ENCODE results near the gene ETS1. TPM values are rescaled to one million over a fixed set of nuclear protein-coding genes. Genes with fewer than 3 reads are reported as not detected.

ETS1 gene
- total RNA-seq, 3 donors from 2014 or later (not counting 1 experiment from before 2014, with no cell fraction given) = 532 to 684 (median 589) TPM

DNA sequence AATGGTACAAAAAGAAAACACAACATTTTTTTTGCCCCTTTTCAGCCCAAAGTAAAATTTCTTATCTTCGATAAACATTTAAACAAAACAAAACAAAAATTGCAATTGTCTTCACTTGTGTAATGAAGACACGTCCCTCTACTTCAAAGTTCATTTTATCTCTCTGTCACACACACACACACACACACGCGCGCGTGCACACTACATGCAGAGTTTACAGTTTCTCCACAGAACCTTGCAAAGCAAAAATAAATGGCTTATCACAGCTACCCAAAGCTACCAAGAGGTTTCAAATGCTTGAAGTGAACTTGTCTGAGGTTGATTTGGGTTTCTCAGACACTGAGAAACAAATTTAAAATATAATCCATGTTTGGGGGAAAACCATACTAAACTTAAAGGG is 72.3 kb downstream of the ETS1 start:
- Histone ChIP-seq H3K4me3 (ENCODE audit: low read length) (peak overlapping the region; percentile 93), H3K9me3 (ENCODE audit: control insufficient read depth, insufficient read depth, low read length) (no peaks in the 10 kb centered on the region), H3K27ac (ENCODE audit: low read length) (peak overlapping the region; percentile 90), H3K27me3 (ENCODE audit: control insufficient read depth, insufficient read depth, low read length) (no peaks in the 10 kb centered on the region), H3K4me1 (ENCODE audit: control insufficient read depth, insufficient read depth, low read length) (peaks cover 64% of the 10 kb centered on the region), H3K36me3 (ENCODE audit: control insufficient read depth, insufficient read depth, low read length) (peaks cover 48% of the 10 kb centered on the region)
- no peaks in the 10 kb centered on the region for H3K9me3 Mint-ChIP-seq
- H3K36me3 Mint-ChIP-seq = peaks cover 34% of the 10 kb centered on the region
- peak overlapping the region; percentile 98 to 99 for H3K27ac Mint-ChIP-seq
- intact Hi-C loops (cut with micrococcal nuclease) = loop anchor here (5.0 kb wide), 1 partner anchor 323 kb away; no protein-coding TSS in a partner anchor
- peak in 1 of 2 donors; percentile 56 for DNase-seq
- H3K4me3 Mint-ChIP-seq = peak overlapping the region; percentile 98
- H3K4me1 Mint-ChIP-seq = peaks cover 94 to 95% of the 10 kb centered on the region in 2 donors
- 16% methylated on average over 6 of the region's 6 CpGs for WGBS (ENCODE audit: insufficient coverage)
- peak in 2 of 3 donors; percentile 15 to 37 for ATAC-seq
- TF ChIP-seq, protein P1, sequence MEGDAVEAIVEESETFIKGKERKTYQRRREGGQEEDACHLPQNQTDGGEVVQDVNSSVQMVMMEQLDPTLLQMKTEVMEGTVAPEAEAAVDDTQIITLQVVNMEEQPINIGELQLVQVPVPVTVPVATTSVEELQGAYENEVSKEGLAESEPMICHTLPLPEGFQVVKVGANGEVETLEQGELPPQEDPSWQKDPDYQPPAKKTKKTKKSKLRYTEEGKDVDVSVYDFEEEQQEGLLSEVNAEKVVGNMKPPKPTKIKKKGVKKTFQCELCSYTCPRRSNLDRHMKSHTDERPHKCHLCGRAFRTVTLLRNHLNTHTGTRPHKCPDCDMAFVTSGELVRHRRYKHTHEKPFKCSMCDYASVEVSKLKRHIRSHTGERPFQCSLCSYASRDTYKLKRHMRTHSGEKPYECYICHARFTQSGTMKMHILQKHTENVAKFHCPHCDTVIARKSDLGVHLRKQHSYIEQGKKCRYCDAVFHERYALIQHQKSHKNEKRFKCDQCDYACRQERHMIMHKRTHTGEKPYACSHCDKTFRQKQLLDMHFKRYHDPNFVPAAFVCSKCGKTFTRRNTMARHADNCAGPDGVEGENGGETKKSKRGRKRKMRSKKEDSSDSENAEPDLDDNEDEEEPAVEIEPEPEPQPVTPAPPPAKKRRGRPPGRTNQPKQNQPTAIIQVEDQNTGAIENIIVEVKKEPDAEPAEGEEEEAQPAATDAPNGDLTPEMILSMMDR (IDR thresholded peaks at IDR 0.05) = no peak
- H3K27me3 Mint-ChIP-seq (ENCODE audit: low read depth in 2 of 2) = no peaks in the 10 kb centered on the region

DNA sequence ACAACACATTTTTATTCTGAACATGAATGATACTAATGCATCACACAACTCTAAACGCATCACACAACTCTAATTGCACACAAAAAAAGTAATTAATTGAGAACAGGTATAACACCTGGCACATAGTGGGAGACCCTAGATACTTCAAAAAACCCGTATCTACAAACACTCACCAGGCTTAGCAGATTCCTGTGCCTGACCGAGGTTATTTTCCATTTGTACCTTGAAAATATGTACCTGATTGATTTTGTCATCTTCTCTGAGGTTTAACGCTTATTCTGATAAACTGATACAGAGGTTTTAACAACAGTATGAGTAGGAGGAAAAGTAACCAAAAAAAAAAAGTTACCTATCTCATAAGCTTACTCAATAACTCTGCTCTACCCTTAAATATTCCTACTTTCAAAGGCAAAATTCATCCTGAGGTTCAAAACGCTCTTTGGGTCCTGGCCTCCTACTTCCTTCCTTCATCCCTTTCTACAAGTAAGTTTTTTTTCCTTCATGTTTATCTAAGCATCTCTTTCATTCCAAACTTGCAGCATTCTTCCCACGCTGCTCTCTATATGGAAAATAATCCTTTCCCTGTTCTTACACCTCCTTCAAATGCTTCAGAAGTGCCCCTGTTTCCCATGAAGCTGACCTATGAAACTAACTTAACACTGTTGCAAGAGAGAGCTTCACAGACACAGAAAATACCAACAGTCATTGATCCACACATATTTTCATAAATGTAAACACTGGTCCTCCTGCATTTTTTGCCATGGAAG is 73.3 kb downstream of the ETS1 start:
- H3K36me3 Mint-ChIP-seq = peaks cover 34% of the 10 kb centered on the region
- TF ChIP-seq, protein P1 (IDR thresholded peaks at IDR 0.05) = no peak
- H3K9me3 ChIP-seq (ENCODE audit: control insufficient read depth, insufficient read depth, low read length) = no peaks in the 10 kb centered on the region
- WGBS (ENCODE audit: insufficient coverage) = 32% methylated on average over 5 of the region's 6 CpGs
- H3K27me3 Mint-ChIP-seq (ENCODE audit: low read depth in 2 of 2) = no peaks in the 10 kb centered on the region
- H3K4me3 ChIP-seq (ENCODE audit: low read length) = no peak overlapping the region
- H3K27ac Mint-ChIP-seq = peak overlapping the region; percentile 98 to 99
- intact Hi-C loops (cut with micrococcal nuclease) = no loop called here
- H3K4me1 Mint-ChIP-seq = peaks cover 100% of the 10 kb centered on the region in 2 donors
- no peaks in the 10 kb centered on the region for H3K9me3 Mint-ChIP-seq
- peak overlapping the region; percentile 98 for H3K4me3 Mint-ChIP-seq
- H3K4me1 ChIP-seq (ENCODE audit: control insufficient read depth, insufficient read depth, low read length) = peaks cover 67% of the 10 kb centered on the region
- ATAC-seq = no peak
- peak in 1 of 2 donors; percentile 27 for DNase-seq
- H3K36me3 ChIP-seq (ENCODE audit: control insufficient read depth, insufficient read depth, low read length) = peaks cover 45% of the 10 kb centered on the region
- H3K27ac ChIP-seq (ENCODE audit: low read length) = peak overlapping the region; percentile 90
- H3K27me3 ChIP-seq (ENCODE audit: control insufficient read depth, insufficient read depth, low read length) = no peaks in the 10 kb centered on the region

DNA sequence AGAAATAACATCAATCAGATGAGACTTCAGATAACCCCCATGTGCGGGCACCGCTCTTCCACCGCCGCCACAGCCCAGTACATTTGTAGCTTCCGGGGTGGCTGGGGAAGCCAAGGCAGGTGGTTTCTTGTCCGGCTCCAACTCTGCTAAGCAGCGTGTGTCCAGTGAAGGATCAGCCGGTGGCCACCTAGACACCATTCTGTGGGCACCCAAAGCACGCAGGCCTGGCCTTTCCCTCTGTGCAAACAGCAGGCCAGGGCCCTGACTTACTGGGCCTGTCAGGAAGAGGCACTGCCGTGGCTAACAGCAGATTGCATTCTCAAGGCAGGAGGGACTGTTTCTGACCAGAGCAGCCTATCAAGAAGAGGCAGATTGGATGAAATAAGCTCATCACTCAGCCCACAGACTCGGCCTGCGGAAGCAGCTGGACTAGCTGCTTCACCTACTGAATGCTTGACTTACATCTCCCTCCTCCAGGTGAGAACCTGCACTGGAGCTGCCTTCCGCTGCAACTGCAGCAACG is 74.8 kb downstream of the ETS1 start:
- TF ChIP-seq, protein P1 (IDR thresholded peaks at IDR 0.05) = no peak
- ATAC-seq = peak; percentile 34 to 53 (median 38)
- Mint-ChIP-seq H3K9me3 (no peaks in the 10 kb centered on the region), H3K4me3 (peak overlapping the region; percentile 98), H3K4me1 (peaks cover 99 to 100% of the 10 kb centered on the region in 2 donors), H3K36me3 (peaks cover 20% of the 10 kb centered on the region), H3K27me3 (ENCODE audit: low read depth in 2 of 2) (no peaks in the 10 kb centered on the region), H3K27ac (peak overlapping the region; percentile 98 to 99)
- Histone ChIP-seq H3K4me3 (ENCODE audit: low read length) (no peak overlapping the region), H3K27me3 (ENCODE audit: control insufficient read depth, insufficient read depth, low read length) (no peaks in the 10 kb centered on the region), H3K4me1 (ENCODE audit: control insufficient read depth, insufficient read depth, low read length) (peaks cover 66% of the 10 kb centered on the region), H3K36me3 (ENCODE audit: control insufficient read depth, insufficient read depth, low read length) (peaks cover 39% of the 10 kb centered on the region), H3K27ac (ENCODE audit: low read length) (peak overlapping the region; percentile 58), H3K9me3 (ENCODE audit: control insufficient read depth, insufficient read depth, low read length) (no peaks in the 10 kb centered on the region)
- WGBS (ENCODE audit: insufficient coverage) = 23% methylated on average over 14 of the region's 14 CpGs
- intact Hi-C loops (cut with micrococcal nuclease) = no loop called here
- peak in 1 of 2 donors; percentile 55 for DNase-seq
